ENCODE results near the gene SERPINA7.
"Not testable (repeated sequence)": the region's sequence is repeated elsewhere in the genome, so short reads cannot be mapped to it uniquely, and the experiment has no call there.

The SERPINA7 gene

GRCh38 chrX:106038625-106039024, at the start of gene SERPINA7:
Gene SERPINA7 (minus strand): TSS chrX:106038727. CDS start chrX:106037058, 1,669 bp downstream.
- no peak for DNase-seq (ENCODE audit: low read depth in 1 of 2, low spot score in 1 of 2)

GRCh38 chrX:106069048-106069447, 30.5 kb upstream of the SERPINA7 start:
- no peak for DNase-seq (ENCODE audit: low read depth in 1 of 2, low spot score in 1 of 2)

- DNase-seq (ENCODE audit: low read depth in 1 of 2, low spot score in 1 of 2): no peak
These were observed 11.5 kb upstream of the SERPINA7 start for GRCh38 chrX:106050054-106050453.

- no peak for DNase-seq (ENCODE audit: low read depth in 1 of 2, low spot score in 1 of 2)
These were observed 3.8 kb upstream of the SERPINA7 start for GRCh38 chrX:106042296-106042695.

GRCh38 chrX:106040861-106041260, 2.3 kb upstream of the SERPINA7 start:
- DNase-seq (ENCODE audit: low read depth in 1 of 2, low spot score in 1 of 2): no peak

GRCh38 chrX:106039920-106040319, 1.4 kb upstream of the SERPINA7 start:
- no peak for DNase-seq (ENCODE audit: low read depth in 1 of 2, low spot score in 1 of 2)

- DNase-seq (ENCODE audit: low read depth in 1 of 2, low spot score in 1 of 2): no peak
These were observed 573 bp downstream of the SERPINA7 start for GRCh38 chrX:106037835-106038473.

GRCh38 chrX:106036716-106037115, 1.8 kb downstream of the SERPINA7 start:
- no peak for DNase-seq (ENCODE audit: low read depth in 1 of 2, low spot score in 1 of 2)

GRCh38 chrX:106035064-106035463, 3.5 kb downstream of the SERPINA7 start:
- no peak for DNase-seq (ENCODE audit: low read depth in 1 of 2, low spot score in 1 of 2)

GRCh38 chrX:106023947-106024346, 14.6 kb downstream of the SERPINA7 start:
- no peak for DNase-seq (ENCODE audit: low read depth in 1 of 2, low spot score in 1 of 2)

GRCh38 chrX:106022238-106022637, 16.3 kb downstream of the SERPINA7 start:
- no peak for DNase-seq (ENCODE audit: low read depth in 1 of 2, low spot score in 1 of 2)

- no peak for DNase-seq (ENCODE audit: low read depth in 1 of 2, low spot score in 1 of 2)
These were observed 24.3 kb downstream of the SERPINA7 start for GRCh38 chrX:106014119-106014775.

GRCh38 chrX:106009145-106009544, 29.4 kb downstream of the SERPINA7 start:
- DNase-seq (ENCODE audit: low read depth in 1 of 2, low spot score in 1 of 2): no peak

GRCh38 chrX:106007815-106008214, 30.7 kb downstream of the SERPINA7 start:
- DNase-seq (ENCODE audit: low read depth in 1 of 2, low spot score in 1 of 2): no peak

- no peak for DNase-seq (ENCODE audit: low read depth in 1 of 2, low spot score in 1 of 2)
These were observed 32.8 kb downstream of the SERPINA7 start for GRCh38 chrX:106005684-106006083.

GRCh38 chrX:106000609-106001008, 37.9 kb downstream of the SERPINA7 start:
- not testable (repeated sequence) for DNase-seq (ENCODE audit: low read depth in 1 of 2, low spot score in 1 of 2)

GRCh38 chrX:106000203-106000602, 38.3 kb downstream of the SERPINA7 start:
- no peak for DNase-seq (ENCODE audit: low read depth in 1 of 2, low spot score in 1 of 2)

GRCh38 chrX:105999294-105999693, 39.2 kb downstream of the SERPINA7 start:
- DNase-seq (ENCODE audit: low read depth in 1 of 2, low spot score in 1 of 2): no peak

- DNase-seq (ENCODE audit: low read depth in 1 of 2, low spot score in 1 of 2): not testable (repeated sequence)
These were observed 50.0 kb downstream of the SERPINA7 start for GRCh38 chrX:105988487-105988886.
